Thoracic aorta (tissue), 2 donors: Measurements from ENCODE around the gene PARP8. TPM values are rescaled to one million over a fixed set of nuclear protein-coding genes. Genes with fewer than 3 reads are reported as not detected.

ENCODE experiments used
- ATAC-seq: fragments of 150-250 bp; one replicate; pipeline ENCODE4 v1.8.0; 2017; ENCODE audit warnings: low read depth; ENCODE audit not compliant: insufficient number of reproducible peaks, low FRiP score
- DNase-seq: peaks from one replicate; pipeline ENCODE4 v3.0.0-alpha.2; 2020; ENCODE audit warnings: low spot score
- H3K27ac ChIP-seq, 2 donors: fragments of 200-600 bp; sonication (generic); 1 replicate in 1 of 2; 2 replicates in 1 of 2; pipeline ENCODE4 v1.5.1; 2016; ENCODE audit warnings: mild to moderate bottlenecking in 2 of 2, moderate library complexity in 2 of 2
- H3K27me3 ChIP-seq: fragments of 200-600 bp; sonication (generic); replicated peaks from 2 replicates; pipeline ENCODE4 v1.6.0; 2016; ENCODE audit warnings: mild to moderate bottlenecking; ENCODE audit not compliant: insufficient read depth
- H3K36me3 ChIP-seq: fragments of 200-600 bp; sonication (generic); one replicate; pipeline ENCODE4 v1.5.1; 2016
- H3K4me1 ChIP-seq, 2 donors: fragments of 200-600 bp; sonication (generic); 1 replicate in 1 of 2; 2 replicates in 1 of 2; pipeline versions ENCODE4 v1.5.1 to v1.6.0; 2016; ENCODE audit warnings: low read depth in 2 of 2, mild to moderate bottlenecking in 1 of 2; ENCODE audit not compliant: control insufficient read depth in 1 of 2
- H3K4me3 ChIP-seq: fragments of 200-600 bp; sonication (generic); 2 replicates; pipeline ENCODE4 v1.5.1; 2016; ENCODE audit warnings: mild to moderate bottlenecking
- H3K9me3 ChIP-seq: fragments of 200-600 bp; sonication (generic); 2 replicates; pipeline ENCODE4 v1.5.1; 2016
- CTCF ChIP-seq: fragments of 200-600 bp; sonication (generic); IDR thresholded peaks from one replicate; pipeline ENCODE4 v1.5.1; 2019; ENCODE audit warnings: antibody characterized with exemption
- total RNA-seq, 2 donors: library from RNA; depleted of rRNA; stranded (reverse); fragments of >200 nt; gene quantifications; one replicate each; pipeline versions ENCODE4 v1.1.0 to v1.2.3, GENCODE V29; 2016

The PARP8 gene
- total RNA-seq, 2 donors from 2014 or later: 27.5 to 34.7 TPM

GRCh38 chr5:50853151-50853550, 186.7 kb downstream of the PARP8 start:
- no peaks in the 10 kb centered on the region for H3K27me3 ChIP-seq
- no peak overlapping the region for H3K27ac ChIP-seq
- no peaks in the 10 kb centered on the region for H3K9me3 ChIP-seq
- no peak for DNase-seq
- no peaks in the 10 kb centered on the region for H3K36me3 ChIP-seq
- TF ChIP-seq CTCF: no peak
- no peak overlapping the region for H3K4me3 ChIP-seq
- ATAC-seq: no peak
- H3K4me1 ChIP-seq: no peaks in the 10 kb centered on the region

GRCh38 chr5:50854082-50854481, 187.6 kb downstream of the PARP8 start:
- ATAC-seq (no peak), DNase-seq (no peak)
- Histone ChIP-seq H3K27me3 (no peaks in the 10 kb centered on the region), H3K36me3 (no peaks in the 10 kb centered on the region), H3K4me1 (no peaks in the 10 kb centered on the region), H3K4me3 (no peak overlapping the region), H3K9me3 (no peaks in the 10 kb centered on the region), H3K27ac (no peak overlapping the region)
- no peak for TF ChIP-seq CTCF

- Histone ChIP-seq H3K36me3 (no peaks in the 10 kb centered on the region), H3K4me3 (no peak overlapping the region), H3K27ac (no peak overlapping the region), H3K27me3 (no peaks in the 10 kb centered on the region), H3K4me1 (no peaks in the 10 kb centered on the region), H3K9me3 (no peaks in the 10 kb centered on the region)
- no peak for DNase-seq
- no peak for ATAC-seq
- TF ChIP-seq CTCF: no peak
These were observed 188.6 kb downstream of the PARP8 start for GRCh38 chr5:50855001-50855400.

- no peak for DNase-seq
- Histone ChIP-seq H3K27ac (no peak overlapping the region), H3K9me3 (no peaks in the 10 kb centered on the region), H3K4me3 (no peak overlapping the region), H3K27me3 (no peaks in the 10 kb centered on the region), H3K4me1 (no peaks in the 10 kb centered on the region), H3K36me3 (no peaks in the 10 kb centered on the region)
- TF ChIP-seq CTCF: no peak
- no peak for ATAC-seq
These were observed 190.1 kb downstream of the PARP8 start for GRCh38 chr5:50856401-50857119.

- H3K27ac ChIP-seq: no peak overlapping the region
- no peaks in the 10 kb centered on the region for H3K36me3 ChIP-seq
- peaks cover 0 to 4% of the 10 kb centered on the region in 2 donors for H3K4me1 ChIP-seq
- H3K4me3 ChIP-seq: no peak overlapping the region
- H3K27me3 ChIP-seq: no peaks in the 10 kb centered on the region
- ATAC-seq: no peak
- H3K9me3 ChIP-seq: no peaks in the 10 kb centered on the region
- DNase-seq: no peak
- no peak for TF ChIP-seq CTCF
These were observed 197.2 kb downstream of the PARP8 start for GRCh38 chr5:50863534-50864170.
